DOHH2 (cell line): ENCODE data around the gene PLA2G4B.

Experiments used
- H3F3A ChIP-seq: fragments of 200-600 bp; sonication (generic), shearing (Covaris generic); 2 replicates; pipeline ENCODE4 v1.6.0; 2016; ENCODE audit warnings: antibody characterized with exemption, mild to moderate bottlenecking; ENCODE audit not compliant: control insufficient read depth, insufficient read depth
- H3K27ac ChIP-seq: fragments of 200-600 bp; sonication (generic); 2 replicates; pipeline ENCODE4 v1.5.1; 2014; ENCODE audit warnings: low read depth, mild to moderate bottlenecking, low read length, moderate library complexity
- H3K27me3 ChIP-seq: fragments of 200-600 bp; sonication (generic); 2 replicates; pipeline ENCODE4 v1.6.1; 2014; ENCODE audit warnings: mild to moderate bottlenecking, low read length, mixed read lengths; ENCODE audit not compliant: control insufficient read depth
- H3K36me3 ChIP-seq: fragments of 200-600 bp; sonication (generic); 2 replicates; pipeline ENCODE4 v1.6.1; 2014; ENCODE audit warnings: mild to moderate bottlenecking, low read length, moderate library complexity, mixed read lengths; ENCODE audit not compliant: control insufficient read depth
- H3K4me1 ChIP-seq: fragments of 200-600 bp; sonication (generic); 2 replicates; pipeline ENCODE4 v1.6.1; 2014; ENCODE audit warnings: mild to moderate bottlenecking, low read length, mixed read lengths; ENCODE audit not compliant: control insufficient read depth
- H3K4me2 ChIP-seq: fragments of 200-600 bp; sonication (generic); 2 replicates; pipeline ENCODE4 v1.6.0; 2014; ENCODE audit warnings: mild to moderate bottlenecking, low read length, moderate library complexity
- H3K4me3 ChIP-seq: fragments of 200-600 bp; sonication (generic); 2 replicates; pipeline ENCODE4 v1.5.1; 2014; ENCODE audit warnings: mild to moderate bottlenecking, low read length, mixed read lengths
- H3K79me2 ChIP-seq: fragments of 200-600 bp; sonication (generic); 2 replicates; pipeline ENCODE4 v1.6.1; 2014; ENCODE audit warnings: mild to moderate bottlenecking, low read length, mixed read lengths; ENCODE audit not compliant: control insufficient read depth
- H3K9me2 ChIP-seq: fragments of 200-600 bp; sonication (generic); replicated peaks from 2 replicates; pipeline ENCODE4 v1.6.1; 2014; ENCODE audit warnings: mild to moderate bottlenecking, low read length, mixed read lengths; ENCODE audit not compliant: control insufficient read depth
- H3K9me3 ChIP-seq: fragments of 200-600 bp; sonication (generic); 2 replicates; pipeline ENCODE4 v1.6.1; 2014; ENCODE audit warnings: antibody characterized with exemption, low read length, mixed read lengths; ENCODE audit not compliant: control insufficient read depth, insufficient read depth
- H4K20me1 ChIP-seq: fragments of 200-600 bp; sonication (generic); 2 replicates; pipeline ENCODE4 v1.6.0; 2014; ENCODE audit warnings: low read depth, mild to moderate bottlenecking, antibody characterized with exemption, low read length, moderate library complexity; ENCODE audit not compliant: control insufficient read depth, insufficient read depth
- EZH2phosphoT487 ChIP-seq: fragments of 200-600 bp; sonication (generic); IDR thresholded peaks from 2 replicates; pipeline ENCODE4 v1.6.1; 2017; ENCODE audit warnings: borderline replicate concordance, mild to moderate bottlenecking, antibody characterized with exemption, low read length, moderate library complexity, mixed read lengths
- TF ChIP-seq, protein P1 (sequence below): fragments of 200-600 bp; sonication (generic); IDR thresholded peaks from one replicate; pipeline ENCODE4 v1.5.1; 2014; ENCODE audit warnings: antibody characterized with exemption, mild to moderate bottlenecking, low read depth, low read length; ENCODE audit not compliant: poor library complexity, severe bottlenecking

Gene PLA2G4B

DNA sequence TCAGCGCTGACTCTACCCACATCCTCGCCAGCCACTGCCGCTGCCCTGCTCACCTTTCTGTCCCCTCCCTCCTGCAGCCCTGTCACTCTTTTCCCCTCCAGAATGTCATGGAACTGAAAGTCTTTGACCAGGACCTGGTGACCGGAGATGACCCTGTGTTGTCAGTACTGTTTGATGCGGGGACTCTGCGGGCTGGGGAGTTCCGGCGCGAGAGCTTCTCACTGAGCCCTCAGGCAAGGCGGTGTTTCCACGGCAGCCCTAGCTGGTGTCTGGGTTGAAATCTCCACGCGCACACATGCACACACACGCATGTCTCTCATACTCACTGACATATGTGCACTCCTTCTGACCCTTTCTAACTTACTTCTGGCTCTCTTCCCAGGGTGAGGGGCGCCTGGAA, 2.0 kb downstream of the PLA2G4B start:
- Histone ChIP-seq H3K27me3 (no peaks in the 10 kb centered on the region), H3K9me2 (no peaks in the 10 kb centered on the region), H3F3A (no peaks in the 10 kb centered on the region), H3K27ac (no peak overlapping the region), H3K36me3 (no peaks in the 10 kb centered on the region), H3K4me2 (no peak overlapping the region), H3K4me3 (no peak overlapping the region), H3K9me3 (no peaks in the 10 kb centered on the region), H3K79me2 (no peaks in the 10 kb centered on the region), H3K4me1 (no peaks in the 10 kb centered on the region), H4K20me1 (no peaks in the 10 kb centered on the region)
- TF ChIP-seq, protein P1, sequence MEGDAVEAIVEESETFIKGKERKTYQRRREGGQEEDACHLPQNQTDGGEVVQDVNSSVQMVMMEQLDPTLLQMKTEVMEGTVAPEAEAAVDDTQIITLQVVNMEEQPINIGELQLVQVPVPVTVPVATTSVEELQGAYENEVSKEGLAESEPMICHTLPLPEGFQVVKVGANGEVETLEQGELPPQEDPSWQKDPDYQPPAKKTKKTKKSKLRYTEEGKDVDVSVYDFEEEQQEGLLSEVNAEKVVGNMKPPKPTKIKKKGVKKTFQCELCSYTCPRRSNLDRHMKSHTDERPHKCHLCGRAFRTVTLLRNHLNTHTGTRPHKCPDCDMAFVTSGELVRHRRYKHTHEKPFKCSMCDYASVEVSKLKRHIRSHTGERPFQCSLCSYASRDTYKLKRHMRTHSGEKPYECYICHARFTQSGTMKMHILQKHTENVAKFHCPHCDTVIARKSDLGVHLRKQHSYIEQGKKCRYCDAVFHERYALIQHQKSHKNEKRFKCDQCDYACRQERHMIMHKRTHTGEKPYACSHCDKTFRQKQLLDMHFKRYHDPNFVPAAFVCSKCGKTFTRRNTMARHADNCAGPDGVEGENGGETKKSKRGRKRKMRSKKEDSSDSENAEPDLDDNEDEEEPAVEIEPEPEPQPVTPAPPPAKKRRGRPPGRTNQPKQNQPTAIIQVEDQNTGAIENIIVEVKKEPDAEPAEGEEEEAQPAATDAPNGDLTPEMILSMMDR, result no peak
- TF ChIP-seq EZH2phosphoT487, result no peak

DNA sequence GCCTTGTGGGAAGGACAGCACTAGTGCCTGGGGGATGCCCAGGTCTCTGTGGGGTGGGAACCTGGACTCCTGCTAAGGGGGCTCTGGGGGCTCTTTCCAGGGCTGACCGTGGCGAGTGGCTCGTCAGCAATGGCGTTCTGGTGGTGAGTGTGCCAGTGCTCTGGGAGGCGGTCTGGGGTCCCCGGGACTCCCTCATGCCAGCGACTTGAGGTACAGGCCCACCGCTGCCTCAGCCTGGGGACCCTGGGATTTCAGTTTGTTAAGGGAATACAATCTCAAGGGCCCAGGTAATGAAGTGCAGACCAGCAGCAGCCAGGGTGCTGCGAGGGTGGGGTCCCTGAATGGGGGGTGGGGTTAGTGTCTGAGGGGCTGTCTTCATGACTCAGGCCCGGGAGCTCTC, 2.5 kb downstream of the PLA2G4B start:
- no peaks in the 10 kb centered on the region for H3K36me3 ChIP-seq
- H3K4me3 ChIP-seq, result no peak overlapping the region
- H3K27ac ChIP-seq, result no peak overlapping the region
- H3K27me3 ChIP-seq, result no peaks in the 10 kb centered on the region
- no peaks in the 10 kb centered on the region for H3K4me1 ChIP-seq
- no peaks in the 10 kb centered on the region for H3K79me2 ChIP-seq
- TF ChIP-seq, protein P1, result no peak
- TF ChIP-seq EZH2phosphoT487, result no peak
- H3F3A ChIP-seq, result no peaks in the 10 kb centered on the region
- H3K4me2 ChIP-seq, result no peak overlapping the region
- H3K9me2 ChIP-seq, result no peaks in the 10 kb centered on the region
- no peaks in the 10 kb centered on the region for H4K20me1 ChIP-seq
- H3K9me3 ChIP-seq, result no peaks in the 10 kb centered on the region

DNA sequence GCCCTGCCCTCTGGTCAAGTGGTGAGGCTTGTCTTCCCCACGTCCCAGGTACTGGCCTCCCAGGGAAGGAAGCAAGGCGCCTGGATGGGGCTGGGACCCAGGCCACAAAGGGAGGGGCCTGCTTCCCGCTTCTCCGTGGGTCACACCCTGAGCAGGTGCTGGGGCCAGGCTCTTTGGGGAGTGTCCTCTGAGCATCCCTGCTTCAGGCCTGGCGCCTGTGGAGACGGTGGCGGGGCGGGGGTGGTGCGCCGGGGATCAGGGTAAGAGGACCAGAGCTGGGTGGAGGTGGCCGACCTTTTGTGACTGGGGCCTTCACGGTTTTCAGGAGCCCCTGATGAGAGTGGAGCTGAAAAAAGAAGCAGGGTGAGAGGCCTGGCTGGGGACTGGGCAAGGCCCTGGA, 3.6 kb downstream of the PLA2G4B start:
- Histone ChIP-seq H3K9me3 (no peaks in the 10 kb centered on the region), H3K79me2 (no peaks in the 10 kb centered on the region), H3K27ac (no peak overlapping the region), H3K4me1 (no peaks in the 10 kb centered on the region), H3K4me3 (no peak overlapping the region), H3K27me3 (no peaks in the 10 kb centered on the region), H3K4me2 (no peak overlapping the region), H4K20me1 (no peaks in the 10 kb centered on the region), H3K9me2 (no peaks in the 10 kb centered on the region), H3K36me3 (no peaks in the 10 kb centered on the region), H3F3A (no peaks in the 10 kb centered on the region)
- no peak for TF ChIP-seq EZH2phosphoT487
- TF ChIP-seq, protein P1, result no peak

DNA sequence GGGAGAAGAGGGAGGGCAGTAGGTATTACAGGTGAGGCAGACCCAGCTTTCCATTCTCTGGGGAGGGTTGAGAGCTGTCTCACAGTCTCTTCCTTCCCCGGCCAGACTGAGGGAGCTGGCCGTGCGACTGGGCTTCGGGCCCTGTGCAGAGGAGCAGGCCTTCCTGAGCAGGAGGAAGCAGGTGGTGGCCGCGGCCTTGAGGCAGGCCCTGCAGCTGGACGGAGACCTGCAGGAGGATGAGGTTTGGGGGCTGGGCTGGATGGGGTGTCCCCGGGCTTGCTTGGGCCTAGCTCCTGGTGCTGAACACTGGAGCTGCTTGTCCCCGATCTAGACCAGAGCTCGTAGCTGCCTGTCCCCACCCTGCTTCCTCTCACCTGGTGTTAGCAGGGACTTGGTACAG, 4.9 kb downstream of the PLA2G4B start:
- Histone ChIP-seq H3K4me1 (no peaks in the 10 kb centered on the region), H3K4me3 (no peak overlapping the region), H3K27me3 (no peaks in the 10 kb centered on the region), H3K27ac (no peak overlapping the region), H3K9me3 (no peaks in the 10 kb centered on the region), H3K79me2 (no peaks in the 10 kb centered on the region), H3K36me3 (no peaks in the 10 kb centered on the region), H4K20me1 (no peaks in the 10 kb centered on the region), H3K4me2 (no peak overlapping the region), H3K9me2 (no peaks in the 10 kb centered on the region), H3F3A (no peaks in the 10 kb centered on the region)
- TF ChIP-seq, protein P1, result no peak
- TF ChIP-seq EZH2phosphoT487, result no peak
